DMS 273 (cell line): ENCODE data around the gene CBLB.

Experiments used
- DNase-seq: peaks from one replicate; lab custom pipeline; 2025; ENCODE audit not compliant: unreplicated experiment; lab: John Stamatoyannopoulos, UW

The CBLB gene

GRCh38 chr3:105791919-105792786, 76.7 kb downstream of the CBLB start:
- no peak for DNase-seq

- no peak for DNase-seq
Measured at GRCh38 chr3:105791131-105791530, 77.7 kb downstream of the CBLB start.

- no peak for DNase-seq
Measured at GRCh38 chr3:105790534-105790933, 78.3 kb downstream of the CBLB start.

- no peak for DNase-seq
Measured at GRCh38 chr3:105788593-105788992, 80.2 kb downstream of the CBLB start.

GRCh38 chr3:105787453-105787852, 81.4 kb downstream of the CBLB start:
- DNase-seq: no peak

- DNase-seq: no peak
Measured at GRCh38 chr3:105786990-105787389, 81.8 kb downstream of the CBLB start.

GRCh38 chr3:105786241-105786640, 82.6 kb downstream of the CBLB start:
- no peak for DNase-seq

- no peak for DNase-seq
Measured at GRCh38 chr3:105785803-105786202, 83.0 kb downstream of the CBLB start.

- no peak for DNase-seq
Measured at GRCh38 chr3:105783631-105784030, 85.2 kb downstream of the CBLB start.

- DNase-seq: no peak
Measured at GRCh38 chr3:105781871-105782270, 86.9 kb downstream of the CBLB start.

- no peak for DNase-seq
Measured at GRCh38 chr3:105780107-105780506, 88.7 kb downstream of the CBLB start.

- DNase-seq: no peak
Measured at GRCh38 chr3:105775368-105775767, 93.4 kb downstream of the CBLB start.

GRCh38 chr3:105774444-105775180, 94.2 kb downstream of the CBLB start:
- no peak for DNase-seq

GRCh38 chr3:105773291-105773690, 95.5 kb downstream of the CBLB start:
- DNase-seq: no peak

- no peak for DNase-seq
Measured at GRCh38 chr3:105772635-105773034, 96.2 kb downstream of the CBLB start.

- DNase-seq: no peak
Measured at GRCh38 chr3:105771392-105771791, 97.4 kb downstream of the CBLB start.

- no peak for DNase-seq
Measured at GRCh38 chr3:105770410-105770809, 98.4 kb downstream of the CBLB start.

GRCh38 chr3:105767776-105768175, 101.0 kb downstream of the CBLB start:
- DNase-seq: no peak

- DNase-seq: no peak
Measured at GRCh38 chr3:105767216-105767615, 101.6 kb downstream of the CBLB start.

GRCh38 chr3:105765308-105765639, 103.5 kb downstream of the CBLB start:
- no peak for DNase-seq

- DNase-seq: no peak
Measured at GRCh38 chr3:105764378-105765307, 104.2 kb downstream of the CBLB start.
